ENCODE results near the gene XCR1. TPM values are rescaled to one million over a fixed set of nuclear protein-coding genes. Genes with fewer than 3 reads are reported as not detected.

XCR1 gene, protein sequence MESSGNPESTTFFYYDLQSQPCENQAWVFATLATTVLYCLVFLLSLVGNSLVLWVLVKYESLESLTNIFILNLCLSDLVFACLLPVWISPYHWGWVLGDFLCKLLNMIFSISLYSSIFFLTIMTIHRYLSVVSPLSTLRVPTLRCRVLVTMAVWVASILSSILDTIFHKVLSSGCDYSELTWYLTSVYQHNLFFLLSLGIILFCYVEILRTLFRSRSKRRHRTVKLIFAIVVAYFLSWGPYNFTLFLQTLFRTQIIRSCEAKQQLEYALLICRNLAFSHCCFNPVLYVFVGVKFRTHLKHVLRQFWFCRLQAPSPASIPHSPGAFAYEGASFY
- polyA plus RNA-seq (2013): 27.3 and 34.3 TPM in 2 replicates

DNA sequence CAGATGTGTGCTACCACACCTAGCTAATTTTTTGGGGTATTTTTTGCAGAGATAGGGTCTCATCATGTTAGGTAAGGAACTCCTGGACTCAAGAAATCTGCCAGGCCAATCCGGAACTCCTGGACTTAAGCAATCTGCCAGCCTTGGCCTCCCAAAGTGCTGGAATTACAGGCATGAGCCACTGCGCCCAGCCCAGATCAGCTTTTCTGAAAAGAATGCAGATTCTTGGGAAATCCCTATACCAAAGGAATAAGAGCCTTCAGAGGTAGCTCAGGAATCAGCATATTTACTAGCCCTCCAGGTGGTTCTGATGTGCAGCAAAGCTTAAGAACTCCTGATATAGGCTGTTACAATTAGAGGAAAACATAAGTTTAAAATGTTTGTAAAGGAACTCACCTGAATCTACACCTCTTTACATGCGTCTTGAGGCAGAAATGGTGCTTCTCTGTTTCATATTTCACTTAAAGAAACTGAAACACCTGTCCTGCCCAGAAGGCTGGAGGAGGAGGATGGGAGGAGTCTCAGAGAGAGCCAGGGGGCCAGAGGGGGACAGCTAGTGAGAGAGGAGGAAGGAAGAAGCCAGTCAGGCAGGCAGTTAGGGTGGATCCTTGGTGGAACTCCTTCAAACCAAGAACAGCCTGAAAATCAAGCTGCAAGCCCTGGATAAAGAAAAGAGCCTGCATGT, at the start of gene XCR1:
Gene XCR1, minus strand, starts transcription at position 463 of the 685 bp plus-strand sequence. CDS start 5,536 bp downstream, outside the sequence.
- Histone ChIP-seq H4K12ac (ENCODE audit: low read depth, low read length) (no peak within 1 kb of the TSS), H2BK12ac (ENCODE audit: low read length) (peak within 1 kb of the TSS; percentile 69), H3K79me1 (ENCODE audit: low read length) (no peaks in the 10 kb centered on the region), H2AK5ac (ENCODE audit: low read length) (no peak within 1 kb of the TSS), H2BK5ac (ENCODE audit: low read depth, low read length, poor library complexity) (peak within 1 kb of the TSS; percentile 72), H3K36me3 (ENCODE audit: control insufficient read depth in 1 of 2, insufficient read depth in 2 of 2, low read length in 2 of 2) (no peaks in the 10 kb centered on the region), H2BK120ac (ENCODE audit: insufficient read depth, low read length, poor library complexity) (peak within 1 kb of the TSS; percentile 68), H2AFZ (ENCODE audit: insufficient read depth, low read length, poor library complexity) (no peak within 1 kb of the TSS), H3K18ac (ENCODE audit: low read length) (no peak within 1 kb of the TSS), H3K14ac (ENCODE audit: low read length) (no peak within 1 kb of the TSS), H3K9me3 (ENCODE audit: insufficient read depth, low read depth, low read length) (peaks cover 13% of the 10 kb centered on the region), H3K79me2 (ENCODE audit: control insufficient read depth, insufficient read depth, low read length, poor library complexity) (no peaks in the 10 kb centered on the region), H3K23ac (ENCODE audit: low read length) (no peak within 1 kb of the TSS), H3K27ac (ENCODE audit: low read depth, low read length) (peak within 1 kb of the TSS; percentile 35), H3K27me3 (ENCODE audit: insufficient read depth, low read length) (no peaks in the 10 kb centered on the region), H3K4me3 (ENCODE audit: low read depth, low read length) (no peak within 1 kb of the TSS), H3K4me2 (ENCODE audit: low read length) (no peak within 1 kb of the TSS), H4K91ac (ENCODE audit: low read depth, low read length) (peak within 1 kb of the TSS; percentile 51), H3K4me1 (ENCODE audit: control insufficient read depth in 1 of 2, insufficient read depth in 2 of 2, low read length in 2 of 2) (peaks cover 3 to 5% of the 10 kb centered on the region in 2 experiments), H3K9ac (ENCODE audit: low read length) (no peak within 1 kb of the TSS), H3K4ac (ENCODE audit: low read depth, low read length) (no peak within 1 kb of the TSS), H4K8ac (ENCODE audit: low read depth, low read length) (no peak within 1 kb of the TSS)
- no CpG with 5 or more reads among the region's 3 CpGs for WGBS (ENCODE audit: extremely low coverage, insufficient coverage, insufficient read length)
- DNase-seq: peak; percentile 92 to 96

DNA sequence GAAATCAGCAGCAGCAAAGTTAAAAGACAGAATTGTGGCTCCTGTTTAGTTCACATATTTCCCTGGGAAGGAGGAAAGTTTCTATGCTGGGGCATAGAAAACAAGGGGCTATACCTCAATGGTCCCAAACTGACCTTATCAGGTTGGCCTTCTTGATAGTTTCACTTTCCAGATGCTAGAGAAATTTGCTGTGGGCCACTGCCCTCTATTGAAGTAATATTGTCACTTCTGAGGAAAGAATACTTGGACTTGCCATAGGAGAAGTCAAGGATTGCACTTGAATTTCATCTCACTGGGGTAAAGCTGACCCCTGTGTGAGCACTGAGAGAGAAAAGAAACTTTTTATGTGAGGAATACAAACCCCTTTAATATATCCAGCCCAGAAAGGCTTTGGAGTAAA, 49.3 kb upstream of the XCR1 start:
- H4K8ac ChIP-seq (ENCODE audit: low read depth, low read length): no peak overlapping the region
- H2AFZ ChIP-seq (ENCODE audit: insufficient read depth, low read length, poor library complexity): no peak overlapping the region
- no peaks in the 10 kb centered on the region for H3K27me3 ChIP-seq (ENCODE audit: insufficient read depth, low read length)
- H3K9me3 ChIP-seq (ENCODE audit: insufficient read depth, low read depth, low read length): no peaks in the 10 kb centered on the region
- no peak overlapping the region for H3K4me2 ChIP-seq (ENCODE audit: low read length)
- no peak overlapping the region for H3K23ac ChIP-seq (ENCODE audit: low read length)
- H3K18ac ChIP-seq (ENCODE audit: low read length): no peak overlapping the region
- no peak overlapping the region for H2AK5ac ChIP-seq (ENCODE audit: low read length)
- H3K4ac ChIP-seq (ENCODE audit: low read depth, low read length): no peak overlapping the region
- peak in 1 of 2 donors; percentile 44 for DNase-seq
- H3K14ac ChIP-seq (ENCODE audit: low read length): no peak overlapping the region
- H3K79me1 ChIP-seq (ENCODE audit: low read length): peaks cover 2% of the 10 kb centered on the region
- peak overlapping the region; percentile 32 for H4K91ac ChIP-seq (ENCODE audit: low read depth, low read length)
- H3K9ac ChIP-seq (ENCODE audit: low read length): no peak overlapping the region
- H3K4me3 ChIP-seq (ENCODE audit: low read depth, low read length): no peak overlapping the region
- H3K27ac ChIP-seq (ENCODE audit: low read depth, low read length): no peak overlapping the region
- no peaks in the 10 kb centered on the region for H3K36me3 ChIP-seq (ENCODE audit: control insufficient read depth in 1 of 2, insufficient read depth in 2 of 2, low read length in 2 of 2)
- H3K4me1 ChIP-seq (ENCODE audit: control insufficient read depth in 1 of 2, insufficient read depth in 2 of 2, low read length in 2 of 2): peaks cover 0 to under 1% of the 10 kb centered on the region in 2 experiments
- H3K79me2 ChIP-seq (ENCODE audit: control insufficient read depth, insufficient read depth, low read length, poor library complexity): no peaks in the 10 kb centered on the region
- no peak overlapping the region for H2BK12ac ChIP-seq (ENCODE audit: low read length)
- no peak overlapping the region for H4K12ac ChIP-seq (ENCODE audit: low read depth, low read length)
- H2BK120ac ChIP-seq (ENCODE audit: insufficient read depth, low read length, poor library complexity): no peak overlapping the region
- H2BK5ac ChIP-seq (ENCODE audit: low read depth, low read length, poor library complexity): no peak overlapping the region

DNA sequence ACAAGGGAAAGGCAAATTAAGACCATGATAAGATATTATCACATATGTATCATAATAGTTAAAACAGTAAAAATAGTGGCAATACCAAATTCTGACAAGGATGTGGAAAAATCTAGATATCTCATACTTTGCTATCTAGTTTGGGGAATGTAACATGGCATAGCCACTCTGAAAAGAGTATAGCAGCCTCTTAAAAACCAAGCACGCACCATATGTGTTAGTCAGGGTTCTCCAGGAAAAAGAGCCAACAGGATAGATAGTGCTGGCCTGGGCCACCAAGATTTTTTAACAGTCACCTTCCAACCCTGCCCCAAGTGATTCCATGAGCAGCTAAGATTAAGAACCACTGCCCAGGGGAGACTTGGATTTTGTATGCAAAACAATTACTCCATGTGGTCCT, 48.5 kb upstream of the XCR1 start:
- WGBS (ENCODE audit: extremely low coverage, insufficient coverage, insufficient read length): no CpG with 5 or more reads among the region's 1 CpG
- no peak overlapping the region for H3K4me3 ChIP-seq (ENCODE audit: low read depth, low read length)
- H2BK120ac ChIP-seq (ENCODE audit: insufficient read depth, low read length, poor library complexity): no peak overlapping the region
- no peak overlapping the region for H3K23ac ChIP-seq (ENCODE audit: low read length)
- no peak overlapping the region for H4K8ac ChIP-seq (ENCODE audit: low read depth, low read length)
- no peak overlapping the region for H3K14ac ChIP-seq (ENCODE audit: low read length)
- no peaks in the 10 kb centered on the region for H3K27me3 ChIP-seq (ENCODE audit: insufficient read depth, low read length)
- H3K18ac ChIP-seq (ENCODE audit: low read length): no peak overlapping the region
- H4K91ac ChIP-seq (ENCODE audit: low read depth, low read length): no peak overlapping the region
- H3K4me2 ChIP-seq (ENCODE audit: low read length): no peak overlapping the region
- no peak overlapping the region for H3K4ac ChIP-seq (ENCODE audit: low read depth, low read length)
- H2BK12ac ChIP-seq (ENCODE audit: low read length): no peak overlapping the region
- H2BK5ac ChIP-seq (ENCODE audit: low read depth, low read length, poor library complexity): no peak overlapping the region
- H3K79me2 ChIP-seq (ENCODE audit: control insufficient read depth, insufficient read depth, low read length, poor library complexity): no peaks in the 10 kb centered on the region
- no peak overlapping the region for H2AK5ac ChIP-seq (ENCODE audit: low read length)
- H3K4me1 ChIP-seq (ENCODE audit: control insufficient read depth in 1 of 2, insufficient read depth in 2 of 2, low read length in 2 of 2): no peaks in the 10 kb centered on the region
- no peak overlapping the region for H2AFZ ChIP-seq (ENCODE audit: insufficient read depth, low read length, poor library complexity)
- no peaks in the 10 kb centered on the region for H3K9me3 ChIP-seq (ENCODE audit: insufficient read depth, low read depth, low read length)
- H3K27ac ChIP-seq (ENCODE audit: low read depth, low read length): no peak overlapping the region
- DNase-seq: peak; percentile 59 to 85
- no peak overlapping the region for H3K9ac ChIP-seq (ENCODE audit: low read length)
- no peaks in the 10 kb centered on the region for H3K36me3 ChIP-seq (ENCODE audit: control insufficient read depth in 1 of 2, insufficient read depth in 2 of 2, low read length in 2 of 2)
- no peak overlapping the region for H4K12ac ChIP-seq (ENCODE audit: low read depth, low read length)
- peaks cover 2% of the 10 kb centered on the region for H3K79me1 ChIP-seq (ENCODE audit: low read length)

DNA sequence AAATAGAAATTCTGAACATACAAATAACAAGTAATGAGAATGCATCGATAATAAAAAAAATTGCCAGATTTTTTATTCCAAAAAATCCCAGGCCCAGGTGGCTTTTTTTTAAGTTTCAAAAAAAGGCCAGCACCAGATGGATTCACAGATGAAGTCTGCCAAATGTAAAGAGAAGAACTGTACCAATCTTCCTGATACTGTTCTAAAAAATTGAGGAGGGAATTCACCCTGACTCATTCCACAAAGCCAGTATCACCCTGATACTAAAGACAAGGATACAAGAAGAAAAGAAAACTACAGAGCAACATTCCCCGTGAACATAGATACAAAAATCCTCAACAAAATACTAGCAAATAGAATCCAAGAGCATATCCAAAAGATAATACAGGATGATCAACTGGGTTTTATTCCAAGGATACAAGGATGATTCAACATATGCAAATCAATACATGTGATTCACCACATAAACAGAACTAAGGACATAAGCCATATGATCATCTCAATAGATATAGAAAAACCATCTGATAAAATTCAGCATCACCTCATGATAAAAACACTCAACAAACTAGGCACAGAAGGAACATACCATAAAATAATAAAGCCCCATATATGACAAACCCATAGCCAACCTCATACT, 44.1 kb upstream of the XCR1 start:
- H3K4ac ChIP-seq (ENCODE audit: low read depth, low read length): no peak overlapping the region
- H2AK5ac ChIP-seq (ENCODE audit: low read length): no peak overlapping the region
- H3K36me3 ChIP-seq (ENCODE audit: control insufficient read depth in 1 of 2, insufficient read depth in 2 of 2, low read length in 2 of 2): no peaks in the 10 kb centered on the region
- peaks cover 0 to 5% of the 10 kb centered on the region in 2 experiments for H3K4me1 ChIP-seq (ENCODE audit: control insufficient read depth in 1 of 2, insufficient read depth in 2 of 2, low read length in 2 of 2)
- no peak overlapping the region for H3K14ac ChIP-seq (ENCODE audit: low read length)
- no peak overlapping the region for H3K18ac ChIP-seq (ENCODE audit: low read length)
- H4K8ac ChIP-seq (ENCODE audit: low read depth, low read length): no peak overlapping the region
- no peaks in the 10 kb centered on the region for H3K27me3 ChIP-seq (ENCODE audit: insufficient read depth, low read length)
- no peak overlapping the region for H2BK120ac ChIP-seq (ENCODE audit: insufficient read depth, low read length, poor library complexity)
- H3K79me2 ChIP-seq (ENCODE audit: control insufficient read depth, insufficient read depth, low read length, poor library complexity): no peaks in the 10 kb centered on the region
- H4K91ac ChIP-seq (ENCODE audit: low read depth, low read length): no peak overlapping the region
- DNase-seq: no peak
- no peak overlapping the region for H3K27ac ChIP-seq (ENCODE audit: low read depth, low read length)
- no peak overlapping the region for H2AFZ ChIP-seq (ENCODE audit: insufficient read depth, low read length, poor library complexity)
- no peak overlapping the region for H2BK5ac ChIP-seq (ENCODE audit: low read depth, low read length, poor library complexity)
- no peak overlapping the region for H2BK12ac ChIP-seq (ENCODE audit: low read length)
- H3K9ac ChIP-seq (ENCODE audit: low read length): no peak overlapping the region
- WGBS (ENCODE audit: extremely low coverage, insufficient coverage, insufficient read length): no CpG with 5 or more reads among the region's 2 CpGs
- no peak overlapping the region for H3K4me3 ChIP-seq (ENCODE audit: low read depth, low read length)
- H3K23ac ChIP-seq (ENCODE audit: low read length): no peak overlapping the region
- no peak overlapping the region for H4K12ac ChIP-seq (ENCODE audit: low read depth, low read length)
- no peaks in the 10 kb centered on the region for H3K9me3 ChIP-seq (ENCODE audit: insufficient read depth, low read depth, low read length)
- H3K4me2 ChIP-seq (ENCODE audit: low read length): no peak overlapping the region
- no peaks in the 10 kb centered on the region for H3K79me1 ChIP-seq (ENCODE audit: low read length)
